Brain pericyte (primary cell): Measurements from ENCODE around the gene BICDL1.

ENCODE experiments used
- DNase-seq: peaks from one replicate; pipeline ENCODE4 v3.0.0-alpha.2; 2012; ENCODE audit warnings: low read depth, low spot score

Gene BICDL1

GRCh38 chr12:120125792-120126634, 137.0 kb downstream of the BICDL1 start:
- no peak for DNase-seq

GRCh38 chr12:120126635-120127005, 137.6 kb downstream of the BICDL1 start:
- DNase-seq = no peak

GRCh38 chr12:120130011-120130410, 141.0 kb downstream of the BICDL1 start:
- no peak for DNase-seq

GRCh38 chr12:120131116-120131515, 142.1 kb downstream of the BICDL1 start:
- DNase-seq = no peak

- DNase-seq = no peak
These were observed 143.2 kb downstream of the BICDL1 start for GRCh38 chr12:120132054-120132836.

GRCh38 chr12:120132863-120133385, 143.9 kb downstream of the BICDL1 start:
- DNase-seq = no peak

- DNase-seq = no peak
These were observed 145.4 kb downstream of the BICDL1 start for GRCh38 chr12:120134307-120134980.

GRCh38 chr12:120136093-120136770, 147.2 kb downstream of the BICDL1 start:
- no peak for DNase-seq

- DNase-seq = no peak
These were observed 148.8 kb downstream of the BICDL1 start for GRCh38 chr12:120137833-120138232.

- DNase-seq = no peak
These were observed 149.3 kb downstream of the BICDL1 start for GRCh38 chr12:120138366-120138765.

- DNase-seq = no peak
These were observed 150.9 kb downstream of the BICDL1 start for GRCh38 chr12:120139958-120140357.

GRCh38 chr12:120140603-120141002, 151.6 kb downstream of the BICDL1 start:
- DNase-seq = no peak

- no peak for DNase-seq
These were observed 152.3 kb downstream of the BICDL1 start for GRCh38 chr12:120141336-120141735.

- no peak for DNase-seq
These were observed 153.3 kb downstream of the BICDL1 start for GRCh38 chr12:120142231-120142877.
